Ovary (tissue), 9 donors: Measurements from ENCODE around the gene MRPL44. TPM values are rescaled to one million over a fixed set of nuclear protein-coding genes. Genes with fewer than 3 reads are reported as not detected.

Experiments used
- DNase-seq, 5 donors: peaks; one replicate each; pipeline ENCODE4 v3.0.0-alpha.2; 2019 to 2020
- H3K27ac ChIP-seq, 2 donors: fragments of 200-600 bp; one replicate each; pipeline versions ENCODE4 v1.5.1 to v1.8.0; 2019 to 2022
- H3K27me3 ChIP-seq: fragments of 200-600 bp; one replicate; pipeline ENCODE4 v1.8.0; 2022
- H3K36me3 ChIP-seq: fragments of 200-600 bp; sonication (generic); one replicate; pipeline ENCODE4 v1.5.1; 2019
- H3K4me1 ChIP-seq: one replicate; pipeline ENCODE4 v1.8.1; 2013; ENCODE audit warnings: mild to moderate bottlenecking, moderate library complexity; ENCODE audit not compliant: insufficient read depth
- H3K4me3 ChIP-seq: fragments of 200-600 bp; sonication (generic); one replicate; pipeline ENCODE4 v1.5.1; 2017
- H3K9me3 ChIP-seq, 2 donors: fragments of 200-600 bp in 1 of 2; sonication (generic) in 1 of 2; one replicate each; pipeline versions ENCODE4 v1.5.1 to v1.8.1; 2013 to 2019; ENCODE audit warnings: mild to moderate bottlenecking in 1 of 2, moderate library complexity in 1 of 2
- EP300 ChIP-seq: sonication (generic); formaldehyde crosslinking; IDR thresholded peaks from one replicate; pipeline ENCODE4 v1.6.1; 2017; ENCODE audit warnings: antibody characterized with exemption
- POLR2A ChIP-seq: fragments of 450-650 bp; IDR thresholded peaks from one replicate; pipeline ENCODE4 v1.6.1; 2017; ENCODE audit warnings: antibody characterized with exemption, mild to moderate bottlenecking, moderate library complexity
- WGBS, 3 donors: extraction: QIAGEN DNeasy Blood & Tissue Kit in 1 of 3; methylation state at CpG; one replicate each; pipeline versions ENCODE4 v1.1.5 to v1.1.7; 2013 to 2017; 5-methylcytosine and 5-hydroxymethylcytosine counted together
- intact Hi-C, 4 donors: fragments of 100-400 bp; cut with DNase I; formaldehyde crosslinking; loops; one replicate each; pipeline versions ENCODE4 v1.11.0 to v1.15.1; 2022 to 2023
- polyA plus RNA-seq, 2 donors: library from polyadenylated mRNA; stranded (reverse); fragments of 200-250 nt in 1 of 2; fragments of 350-450 nt in 1 of 2; fragmentation: Illumina TruSeq in 1 of 2; extraction: RNeasy Lipid Tissue Mini Kit (QIAGEN cat#74804) in 1 of 2; gene quantifications; one replicate each; pipeline ENCODE4 v1.2.3, GENCODE V29; 2013 to 2014
- total RNA-seq, 7 donors: library from RNA; depleted of rRNA in 2 of 7; stranded (reverse); fragments of >200 nt in 2 of 7; fragmentation: NEBNext Ultra II Directional in 3 of 7; extraction: Animal tissue kit (Norgen Biotek cat#: 25700) in 3 of 7; gene quantifications; one replicate each; pipeline versions ENCODE4 v1.1.0 to v1.2.4, GENCODE V29; 2016 to 2023
- TF ChIP-seq, protein P1 (sequence below), 3 donors: fragments of 450-650 bp in 2 of 3; fragments of 200-600 bp in 1 of 3; IDR thresholded peaks; one replicate each; pipeline versions ENCODE4 v1.5.1 to v1.8.0; 2016 to 2022; ENCODE audit warnings: antibody characterized with exemption in 3 of 3, mild to moderate bottlenecking in 1 of 3
- donor health status: DM: no; HTN: no; CAD: no; lungs with moderate emphysema.
- donor health status: DM: no; HTN: no; CAD: no.
- donor health status: Bipolar disorder and iron deficiency.
- donor health status: DM: yes; HTN: yes; CAD: no.
- donor health status: DM: no; HTN: no; CAD: no.
- donor health status: DM: yes; HTN: yes; CAD: no.

Gene MRPL44
- total and polyA plus RNA-seq, 9 donors: 12.6 to 28.3 (median 17.5) TPM

GRCh38 chr2:223994562-223995162 lies 37.4 kb downstream of the MRPL44 start:
- no peaks in the 10 kb centered on the region for H3K27me3 ChIP-seq
- TF ChIP-seq POLR2A (no peak), EP300 (no peak)
- TF ChIP-seq, protein P1, sequence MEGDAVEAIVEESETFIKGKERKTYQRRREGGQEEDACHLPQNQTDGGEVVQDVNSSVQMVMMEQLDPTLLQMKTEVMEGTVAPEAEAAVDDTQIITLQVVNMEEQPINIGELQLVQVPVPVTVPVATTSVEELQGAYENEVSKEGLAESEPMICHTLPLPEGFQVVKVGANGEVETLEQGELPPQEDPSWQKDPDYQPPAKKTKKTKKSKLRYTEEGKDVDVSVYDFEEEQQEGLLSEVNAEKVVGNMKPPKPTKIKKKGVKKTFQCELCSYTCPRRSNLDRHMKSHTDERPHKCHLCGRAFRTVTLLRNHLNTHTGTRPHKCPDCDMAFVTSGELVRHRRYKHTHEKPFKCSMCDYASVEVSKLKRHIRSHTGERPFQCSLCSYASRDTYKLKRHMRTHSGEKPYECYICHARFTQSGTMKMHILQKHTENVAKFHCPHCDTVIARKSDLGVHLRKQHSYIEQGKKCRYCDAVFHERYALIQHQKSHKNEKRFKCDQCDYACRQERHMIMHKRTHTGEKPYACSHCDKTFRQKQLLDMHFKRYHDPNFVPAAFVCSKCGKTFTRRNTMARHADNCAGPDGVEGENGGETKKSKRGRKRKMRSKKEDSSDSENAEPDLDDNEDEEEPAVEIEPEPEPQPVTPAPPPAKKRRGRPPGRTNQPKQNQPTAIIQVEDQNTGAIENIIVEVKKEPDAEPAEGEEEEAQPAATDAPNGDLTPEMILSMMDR (IDR thresholded peaks at IDR 0.05): no peak
- no peak overlapping the region for H3K27ac ChIP-seq
- H3K4me1 ChIP-seq: no peaks in the 10 kb centered on the region
- no peak for DNase-seq
- WGBS, 3 donors: 87 to 96% (median 89%) methylated on average over 4 of the region's 4 CpGs
- no peaks in the 10 kb centered on the region for H3K9me3 ChIP-seq
- H3K36me3 ChIP-seq: no peaks in the 10 kb centered on the region
- no peak overlapping the region for H3K4me3 ChIP-seq
- intact Hi-C loops: loop anchor here (5.0 to 10.0 kb wide), 4 partner anchors 43 to 290 kb away; partner anchors contain the start of gene SERPINE2 (in 1 of the 4)

- intact Hi-C loops: loop anchor here in 3 of 4 donors (5.0 to 10.0 kb wide), 3 partner anchors 199 to 289 kb away; no protein-coding TSS in a partner anchor
- Histone ChIP-seq H3K27ac (no peak overlapping the region), H3K36me3 (no peaks in the 10 kb centered on the region), H3K27me3 (no peaks in the 10 kb centered on the region), H3K4me1 (no peaks in the 10 kb centered on the region), H3K4me3 (no peak overlapping the region), H3K9me3 (no peaks in the 10 kb centered on the region)
- whole genome bisulfite sequencing, 3 donors: 57 to 62% (median 58%) methylated on average over 5 of the region's 5 CpGs
- no peak for DNase-seq
- TF ChIP-seq EP300 (no peak), POLR2A (no peak)
- TF ChIP-seq, protein P1 (IDR thresholded peaks at IDR 0.05): no peak
Observed at GRCh38 chr2:223995569-223995968, 38.3 kb downstream of the MRPL44 start.

GRCh38 chr2:223996391-223996790 lies 39.1 kb downstream of the MRPL44 start:
- intact Hi-C loops: loop anchor here in 3 of 4 donors (5.0 to 10.0 kb wide), 3 partner anchors 198 to 288 kb away; no protein-coding TSS in a partner anchor

DNA sequence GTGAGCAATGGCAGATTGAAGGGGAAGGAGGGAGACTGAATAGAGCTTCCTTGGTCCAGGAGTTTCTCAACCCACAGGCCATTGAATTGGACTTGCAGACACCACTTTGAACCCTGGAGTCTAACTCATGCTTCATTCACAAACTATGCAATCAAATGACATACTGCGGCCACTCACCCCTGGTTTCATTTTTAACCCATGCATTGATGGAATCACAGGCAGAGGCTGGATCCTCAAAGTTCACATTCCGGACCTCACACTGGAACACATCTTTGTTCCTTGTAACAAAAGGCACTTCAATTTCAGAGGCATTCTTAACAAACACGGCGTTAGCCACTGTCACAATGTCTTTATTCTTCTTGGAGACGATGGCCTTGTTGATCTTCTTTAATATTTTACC lies 40.7 kb downstream of the MRPL44 start:
- no peak overlapping the region for H3K27ac ChIP-seq
- WGBS, 3 donors: 81 to 95% (median 88%) methylated on average over 5 of the region's 5 CpGs
- no peaks in the 10 kb centered on the region for H3K36me3 ChIP-seq
- no peak for TF ChIP-seq POLR2A
- TF ChIP-seq, protein P1 (IDR thresholded peaks at IDR 0.05): no peak
- no peak for TF ChIP-seq EP300
- H3K4me1 ChIP-seq: no peaks in the 10 kb centered on the region
- no peaks in the 10 kb centered on the region for H3K27me3 ChIP-seq
- H3K9me3 ChIP-seq: no peaks in the 10 kb centered on the region
- DNase-seq: no peak
- H3K4me3 ChIP-seq: no peak overlapping the region
- intact Hi-C loops: loop anchor here in 3 of 4 donors (5.0 to 10.0 kb wide), 3 partner anchors 197 to 287 kb away; no protein-coding TSS in a partner anchor

More at GRCh38 chr2:223996391-223996790, 39.1 kb downstream of the MRPL44 start:
- no peaks in the 10 kb centered on the region for H3K27me3 ChIP-seq
- no peak for DNase-seq
- no peaks in the 10 kb centered on the region for H3K36me3 ChIP-seq
- H3K4me3 ChIP-seq: no peak overlapping the region
- TF ChIP-seq, protein P1 (IDR thresholded peaks at IDR 0.05): no peak
- no peak for TF ChIP-seq POLR2A
- no peak for TF ChIP-seq EP300
- WGBS, 3 donors: 87 to 89% (median 89%) methylated on average over 6 of the region's 6 CpGs
- no peaks in the 10 kb centered on the region for H3K4me1 ChIP-seq
- H3K9me3 ChIP-seq: no peaks in the 10 kb centered on the region
- no peak overlapping the region for H3K27ac ChIP-seq
